HG03103 (cell line): ENCODE results near the gene ITGBL1.

ENCODE experiments used
- ATAC-seq: cut with Tn5 transposase; IDR thresholded peaks from one replicate; pipeline ENCODE4 v1.9.1; 2021; ENCODE audit warnings: low read depth; ENCODE audit not compliant: unreplicated experiment

The ITGBL1 gene

GRCh38 chr13:101452519-101453485 lies at the start of gene ITGBL1:
ITGBL1 (plus strand) TSS chr13:101452675; CDS start chr13:101452834, 159 bp downstream.
- peak; percentile 86 for ATAC-seq

DNA sequence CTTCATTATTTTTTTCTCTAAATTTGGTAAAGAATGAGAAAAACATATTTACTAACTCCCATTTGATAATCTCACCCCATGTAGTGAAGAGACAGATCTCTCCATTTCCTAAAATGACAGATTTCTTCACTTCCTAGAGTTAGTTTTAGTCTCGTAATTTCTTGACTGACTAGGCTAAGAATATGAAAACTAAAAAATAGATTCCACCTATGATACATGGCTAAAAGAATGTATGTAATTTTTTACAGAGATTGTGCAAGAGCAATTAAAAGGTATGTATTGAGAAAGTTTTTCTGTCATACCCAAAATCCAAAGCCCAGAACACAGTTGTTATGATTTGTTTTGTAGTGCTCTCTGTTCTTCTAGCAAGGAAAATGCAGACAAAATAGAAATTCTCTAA lies 45.7 kb upstream of the ITGBL1 start:
- ATAC-seq, result no peak

- no peak for ATAC-seq
Measured at GRCh38 chr13:101408154-101408553, 44.3 kb upstream of the ITGBL1 start.

DNA sequence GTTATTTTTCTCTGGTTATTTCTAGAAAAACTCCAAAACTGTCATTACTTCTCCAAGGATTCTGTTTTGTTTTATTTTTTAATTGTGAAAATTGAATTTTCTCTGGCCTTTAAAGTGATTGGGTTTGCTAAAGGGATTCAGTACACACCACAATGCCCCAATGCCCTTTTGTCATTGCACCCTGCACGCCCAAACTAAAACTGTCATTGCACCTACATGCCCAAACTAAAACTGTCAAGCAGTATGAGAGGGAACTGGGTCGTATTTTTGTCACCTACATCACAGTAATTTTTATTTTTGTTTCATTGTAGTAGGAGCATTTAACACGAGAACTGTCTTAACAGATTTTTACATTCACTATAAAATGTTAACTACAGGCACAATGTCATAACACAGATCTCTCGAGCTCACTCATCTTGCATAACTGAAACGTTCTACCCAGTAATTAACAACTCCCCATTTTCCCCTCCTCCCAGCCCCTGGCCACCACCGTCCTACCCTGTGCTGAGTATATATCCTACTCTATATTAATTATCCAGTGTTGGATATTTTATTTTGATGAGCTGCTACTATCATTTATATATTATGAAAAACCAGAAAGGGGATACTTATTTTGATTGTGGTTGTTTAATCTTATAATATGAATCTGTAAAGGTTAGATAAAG lies 43.4 kb upstream of the ITGBL1 start:
- ATAC-seq, result no peak

GRCh38 chr13:101412076-101412475 lies 40.4 kb upstream of the ITGBL1 start:
- no peak for ATAC-seq

DNA sequence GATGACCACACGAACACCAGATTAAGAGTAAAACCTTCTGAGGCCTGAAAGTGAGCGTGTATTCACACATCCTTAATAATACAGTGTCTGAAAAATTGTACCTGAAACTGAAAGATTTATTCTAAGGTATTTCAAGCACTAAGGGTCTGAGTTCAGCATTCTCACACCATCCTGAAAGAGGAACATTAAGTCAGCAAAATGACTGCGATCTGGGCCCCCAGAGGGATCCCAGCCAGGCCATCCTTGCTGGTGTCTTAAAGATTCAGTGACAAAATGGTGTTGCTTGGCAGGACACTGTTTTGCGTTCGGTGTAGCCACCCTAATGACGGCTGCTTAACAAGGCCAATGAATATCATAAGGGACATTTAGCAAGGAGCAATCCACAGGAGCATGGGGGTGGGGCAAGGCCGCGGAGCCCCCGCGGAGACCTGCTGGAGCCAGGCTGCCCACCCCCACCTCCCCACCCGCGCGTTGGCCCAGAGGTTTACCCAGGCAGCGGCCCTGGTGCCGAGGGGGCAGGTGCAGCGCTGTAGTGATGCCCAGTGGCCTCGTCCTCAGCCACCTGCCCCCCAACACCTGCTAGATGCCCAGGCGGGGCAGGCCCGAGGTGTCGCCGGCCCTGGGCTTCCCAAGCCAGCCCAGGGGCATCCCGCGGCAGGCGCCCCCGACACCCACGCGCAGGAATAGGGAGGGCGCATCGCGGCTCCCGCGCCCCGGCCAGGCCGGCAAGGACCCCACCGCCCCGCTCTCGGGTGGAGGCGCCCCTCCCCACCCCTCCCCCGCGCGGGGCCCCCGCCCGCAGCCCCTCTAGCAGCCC lies 36.9 kb upstream of the ITGBL1 start:
- ATAC-seq, result no peak

DNA sequence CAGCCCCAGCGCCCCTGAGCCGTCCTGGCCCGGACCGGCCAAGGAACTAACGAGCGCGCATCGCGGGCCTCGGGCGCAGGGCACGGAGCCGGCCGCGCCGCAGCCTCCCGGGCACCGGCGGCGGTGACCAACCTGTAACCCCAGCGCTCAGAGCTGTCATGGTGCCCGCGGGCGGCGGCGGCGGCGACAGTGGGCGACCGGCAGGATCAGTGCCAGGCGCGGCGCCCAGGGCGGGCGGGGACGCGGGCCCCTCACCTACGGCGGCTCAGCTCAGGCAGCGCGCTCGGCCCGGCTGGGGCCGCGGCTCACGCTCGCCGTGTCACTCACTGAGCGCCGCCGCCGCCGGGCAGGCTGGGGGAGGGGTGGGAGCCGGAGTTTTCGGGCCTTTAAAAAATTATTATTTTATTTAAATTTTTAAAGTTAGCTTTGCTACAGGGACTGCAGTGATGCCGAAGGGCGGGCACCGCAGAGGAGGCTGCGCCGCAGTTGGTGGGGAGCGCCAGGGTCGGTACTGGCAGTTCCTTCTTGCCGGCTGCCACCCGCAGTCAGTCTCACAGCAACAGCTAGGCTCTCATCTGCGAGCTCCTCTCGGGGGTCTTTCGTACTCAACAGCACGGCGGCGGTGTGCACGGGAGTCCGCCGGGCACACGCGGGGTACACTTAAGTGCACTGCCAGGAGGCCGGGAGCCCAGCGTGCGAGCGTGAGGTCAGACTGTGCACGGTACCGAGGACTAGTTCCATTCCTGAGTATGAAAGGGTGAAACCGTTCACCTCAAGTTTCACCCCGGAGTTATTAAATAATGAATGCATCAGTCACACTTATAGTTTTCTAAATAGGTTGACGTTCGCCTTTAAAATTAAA lies 36.1 kb upstream of the ITGBL1 start, which contains the start of gene NALCN:
Gene NALCN (minus strand): TSS at position 328 of the 862 bp plus-strand sequence. CDS start 17,382 bp downstream, outside the sequence.
- ATAC-seq, result no peak

DNA sequence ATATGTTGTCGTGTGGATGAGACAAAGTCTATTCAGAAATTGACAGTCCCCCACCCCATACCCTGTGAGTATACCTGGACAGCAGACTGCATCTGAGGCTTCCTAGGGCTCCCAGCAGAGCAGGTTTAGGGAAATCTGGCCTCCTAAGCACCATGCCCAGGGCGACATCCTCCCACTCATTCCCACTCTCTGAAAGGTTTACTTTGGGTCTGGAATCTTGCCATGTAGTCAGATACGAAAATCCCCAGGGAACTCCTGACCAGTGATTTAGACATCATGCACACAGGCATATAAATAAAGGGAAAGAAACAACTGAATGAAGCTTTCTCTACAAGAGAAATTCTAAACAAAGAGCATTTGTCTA lies 35.5 kb upstream of the ITGBL1 start:
- no peak for ATAC-seq

DNA sequence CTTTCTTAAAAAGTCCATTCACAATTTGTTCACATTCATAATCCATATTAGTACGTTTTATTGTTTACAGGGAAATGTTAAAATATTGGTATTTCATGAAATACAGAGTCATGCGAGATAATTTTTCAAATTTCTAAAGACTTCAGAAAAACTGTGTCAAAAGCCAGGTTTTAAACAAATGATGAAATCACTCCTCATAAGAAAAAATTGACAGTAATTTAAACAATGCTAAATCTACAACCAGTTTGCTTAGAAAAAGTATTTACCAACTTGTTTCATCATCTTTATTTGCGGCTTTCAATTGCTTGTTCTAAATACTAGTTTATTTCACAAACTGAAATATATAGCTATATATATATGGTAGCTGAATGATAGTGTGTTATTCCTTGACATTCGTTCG lies 35.0 kb upstream of the ITGBL1 start:
- ATAC-seq, result no peak

DNA sequence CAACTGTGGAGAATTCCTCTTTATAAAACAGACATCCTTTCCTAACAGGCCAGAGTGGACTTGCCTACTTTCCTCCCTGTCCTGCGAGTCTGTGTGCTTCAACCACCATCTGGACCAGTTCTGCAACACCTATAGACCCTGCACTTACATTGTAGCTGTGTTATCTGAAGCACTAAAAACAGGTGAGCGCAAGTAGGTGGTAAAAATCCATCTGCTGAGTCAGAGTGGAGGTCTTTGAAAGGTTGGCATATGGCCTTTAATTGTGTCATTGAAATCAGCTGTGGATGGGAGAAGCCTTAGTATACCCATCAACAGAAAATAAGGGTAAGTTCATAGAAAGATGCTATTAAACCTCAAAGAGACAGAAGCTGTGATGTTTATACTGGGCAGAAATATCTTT lies 28.6 kb upstream of the ITGBL1 start:
- ATAC-seq, result no peak

DNA sequence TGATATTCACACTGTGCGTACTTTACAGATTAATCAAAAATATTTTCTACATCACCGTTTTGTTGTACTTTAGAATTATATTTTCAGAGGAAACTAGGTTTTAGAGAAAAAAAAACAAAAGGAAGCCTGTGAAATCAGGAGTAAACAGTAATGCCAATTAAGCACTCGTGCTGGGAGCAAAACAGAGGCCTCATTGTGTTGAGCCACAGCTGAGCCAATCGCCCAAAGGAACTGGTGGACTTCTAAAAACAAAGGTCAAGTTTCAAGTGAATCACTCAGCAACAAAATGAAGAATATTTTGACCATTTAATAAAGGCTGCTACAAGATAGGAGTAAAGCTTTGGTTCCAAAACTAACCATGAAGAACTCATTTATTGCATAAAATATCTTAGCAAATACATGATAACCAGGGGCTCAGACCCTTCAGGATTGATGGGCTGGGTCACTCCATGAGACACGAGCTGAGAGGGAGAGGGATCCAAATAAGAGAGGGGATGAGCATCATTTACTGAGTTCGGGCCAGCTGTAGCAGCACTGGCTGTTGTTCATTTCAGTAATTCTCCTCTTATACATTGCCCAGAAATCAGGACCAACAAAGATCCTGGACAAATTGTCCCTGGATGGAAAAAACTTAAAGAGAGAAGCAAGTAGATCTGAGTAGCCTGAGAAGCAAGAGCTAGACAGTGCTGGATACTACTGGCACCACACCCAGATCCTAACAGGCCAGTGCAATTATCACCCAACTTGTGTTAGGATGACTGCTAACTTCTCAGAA lies 27.9 kb upstream of the ITGBL1 start:
- no peak for ATAC-seq

DNA sequence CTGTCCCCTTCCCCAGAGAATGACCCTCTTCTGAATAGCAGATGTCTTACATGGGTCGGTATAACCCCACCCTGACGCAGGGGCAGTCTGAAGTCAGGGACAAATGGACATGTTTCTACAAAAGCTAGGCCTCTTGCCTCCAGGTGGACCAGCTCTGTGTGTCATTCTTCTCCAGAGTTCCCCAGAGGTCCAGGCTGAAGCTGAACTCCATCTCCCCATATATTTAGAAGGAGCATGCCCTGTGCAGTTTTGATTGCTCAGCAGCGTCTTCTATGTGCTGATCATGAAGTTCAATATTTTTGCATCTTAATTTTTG lies 27.4 kb upstream of the ITGBL1 start:
- ATAC-seq, result no peak

GRCh38 chr13:101425623-101426022 lies 26.9 kb upstream of the ITGBL1 start:
- ATAC-seq, result no peak

DNA sequence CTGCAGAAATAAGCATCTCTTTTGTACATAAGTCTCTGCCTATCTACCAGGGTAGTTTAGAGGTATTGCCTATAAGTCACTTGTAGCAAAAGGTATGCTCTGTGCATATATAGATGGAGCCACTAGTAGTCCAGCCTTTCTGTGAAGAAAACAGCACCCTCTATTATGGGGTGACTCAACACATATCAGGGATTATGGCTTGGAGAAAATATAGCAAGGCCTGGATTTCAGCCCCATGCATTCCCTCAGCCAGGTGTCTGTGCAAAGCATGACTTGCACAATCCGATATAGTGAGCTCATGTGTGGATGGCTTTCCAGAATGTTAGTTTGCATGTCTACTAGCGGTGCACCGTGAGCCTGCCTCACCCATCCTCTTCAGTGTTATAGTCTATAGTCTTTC lies 22.7 kb upstream of the ITGBL1 start:
- ATAC-seq, result no peak

DNA sequence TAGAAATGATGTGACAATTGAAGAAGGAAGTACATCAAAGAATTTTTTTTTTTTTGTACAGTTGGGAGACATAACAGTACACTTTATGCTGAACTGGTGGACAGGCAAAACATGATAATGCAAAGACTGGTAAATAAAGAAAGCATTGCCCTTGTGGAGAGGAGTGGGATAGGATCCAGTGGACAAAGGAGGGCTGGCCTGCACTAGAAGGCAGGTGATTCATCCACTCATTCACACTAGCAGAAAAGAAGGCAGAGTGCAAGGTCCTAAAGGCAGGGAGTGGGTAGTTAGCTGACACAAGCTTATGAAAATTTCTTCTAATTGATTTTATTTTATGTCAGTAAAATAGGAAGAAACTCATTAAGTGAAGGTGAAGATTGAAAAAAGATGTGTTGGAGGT lies 18.6 kb upstream of the ITGBL1 start:
- no peak for ATAC-seq

- no peak for ATAC-seq
Measured at GRCh38 chr13:101434486-101434885, 18.0 kb upstream of the ITGBL1 start.

DNA sequence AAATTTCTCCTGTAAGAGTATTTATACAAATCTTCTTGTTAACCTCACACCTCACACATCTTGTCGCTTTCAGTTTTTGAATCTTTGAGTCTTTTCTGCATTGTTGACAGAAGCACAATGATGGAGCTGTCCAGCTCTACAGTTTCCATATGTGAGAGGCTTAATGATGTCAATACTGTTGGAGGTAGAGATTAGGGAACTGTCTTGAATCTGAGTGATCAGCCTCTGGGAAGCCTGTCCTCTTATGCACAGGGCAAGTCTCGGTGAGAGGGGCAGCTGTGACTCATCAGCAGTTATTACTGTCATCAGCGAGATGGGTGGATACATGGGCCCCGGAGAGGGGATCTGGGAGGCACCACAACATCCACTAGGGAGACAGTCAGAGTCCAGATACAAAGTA lies 4.6 kb upstream of the ITGBL1 start:
- no peak for ATAC-seq

DNA sequence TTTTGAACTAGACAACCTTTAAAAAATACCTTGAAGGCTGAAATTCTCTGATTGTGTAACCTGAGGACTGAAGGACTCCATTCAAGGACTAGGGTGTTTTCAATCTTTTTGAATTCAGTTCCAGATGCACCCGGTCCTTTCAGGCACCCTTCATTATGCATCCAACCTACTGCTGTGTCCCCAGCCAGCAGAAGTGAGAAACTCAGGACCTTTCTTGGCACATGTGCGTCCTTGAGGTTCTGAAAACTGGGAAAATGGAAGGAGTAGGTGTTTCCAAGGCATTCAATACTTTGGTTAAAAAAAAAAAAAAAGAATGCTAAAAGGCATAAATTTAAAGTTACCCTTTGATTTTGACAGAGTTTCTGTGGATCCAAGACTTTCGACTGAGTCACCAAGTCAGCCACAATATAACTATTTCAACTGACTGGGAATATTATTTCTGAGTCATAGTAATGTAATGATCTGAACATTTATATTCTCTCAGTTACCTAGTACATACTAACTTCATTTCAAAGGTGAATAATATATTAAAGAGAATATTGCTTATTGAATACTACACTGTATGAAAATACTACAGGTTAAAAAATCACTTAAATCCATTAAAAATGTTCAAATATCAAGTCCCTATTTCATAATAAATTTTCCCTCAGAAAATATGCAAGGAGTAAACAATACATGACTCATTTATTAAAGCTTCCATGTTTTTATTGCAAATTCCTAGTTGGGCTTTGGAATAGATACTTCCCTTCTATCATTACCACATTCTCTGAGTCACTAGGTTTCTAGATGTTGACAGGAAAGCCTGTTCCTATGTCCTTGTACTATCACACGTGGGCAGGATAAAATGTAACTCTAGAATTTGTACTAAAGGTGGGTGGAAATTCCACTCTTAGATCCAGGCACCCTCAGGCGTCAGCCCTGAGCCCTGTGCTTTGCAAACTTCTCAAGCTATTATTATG lies 2.4 kb upstream of the ITGBL1 start:
- no peak for ATAC-seq
